ENCODE results near the gene LGALS13.

The LGALS13 gene, protein sequence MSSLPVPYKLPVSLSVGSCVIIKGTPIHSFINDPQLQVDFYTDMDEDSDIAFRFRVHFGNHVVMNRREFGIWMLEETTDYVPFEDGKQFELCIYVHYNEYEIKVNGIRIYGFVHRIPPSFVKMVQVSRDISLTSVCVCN

DNA sequence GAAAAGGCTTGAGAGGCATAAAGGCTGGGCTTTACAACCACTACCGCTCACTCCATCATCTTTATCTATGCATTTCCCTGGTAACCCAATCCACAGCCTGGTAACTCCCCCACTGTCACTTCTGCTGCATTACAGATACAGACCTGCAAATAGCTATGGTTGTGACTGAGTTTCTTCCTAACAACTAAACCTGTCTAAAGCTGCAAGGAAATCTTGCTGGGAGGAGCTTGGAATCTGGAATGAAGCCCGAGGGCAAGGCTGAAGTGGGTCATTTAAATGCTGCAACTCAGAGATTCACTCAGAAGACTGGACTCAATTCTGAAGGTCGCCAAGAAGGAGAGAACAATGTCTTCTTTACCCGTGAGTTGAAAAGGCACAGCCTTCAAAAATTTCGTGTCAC, at the start of gene LGALS13:
Gene LGALS13, plus strand, starts transcription at position 301 of the 400 bp plus-strand sequence. Its CDS starts 45 bp downstream, at position 346.
- DNase-seq, result no peak

DNA sequence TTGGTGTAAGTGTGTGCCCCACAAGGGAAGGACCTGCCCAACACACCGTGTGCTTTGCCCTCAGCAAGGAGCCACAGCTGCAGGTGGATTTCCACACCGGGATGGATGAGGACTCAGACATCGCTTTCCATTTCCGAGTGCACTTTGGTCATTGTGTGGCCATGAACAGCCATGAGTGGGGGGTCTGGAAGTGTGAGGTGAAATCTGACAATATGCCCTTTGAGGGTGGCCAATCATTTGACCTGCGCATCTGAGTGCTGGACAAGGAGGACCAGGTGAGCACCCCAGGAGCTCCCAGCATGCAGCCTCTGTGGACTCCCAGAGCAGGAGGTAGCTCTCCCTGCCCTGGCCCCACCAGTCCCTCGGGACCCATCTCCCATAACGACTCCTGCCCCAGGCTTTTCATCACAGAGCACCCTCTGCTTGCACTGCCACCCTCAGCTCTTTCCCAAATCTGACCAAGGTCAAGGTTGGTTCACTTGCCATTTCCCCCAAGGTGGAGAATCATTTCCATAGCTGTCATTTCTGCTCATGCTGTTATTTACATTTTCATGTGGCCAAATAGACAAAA, 49.2 kb upstream of the LGALS13 start:
- DNase-seq, result no peak

DNA sequence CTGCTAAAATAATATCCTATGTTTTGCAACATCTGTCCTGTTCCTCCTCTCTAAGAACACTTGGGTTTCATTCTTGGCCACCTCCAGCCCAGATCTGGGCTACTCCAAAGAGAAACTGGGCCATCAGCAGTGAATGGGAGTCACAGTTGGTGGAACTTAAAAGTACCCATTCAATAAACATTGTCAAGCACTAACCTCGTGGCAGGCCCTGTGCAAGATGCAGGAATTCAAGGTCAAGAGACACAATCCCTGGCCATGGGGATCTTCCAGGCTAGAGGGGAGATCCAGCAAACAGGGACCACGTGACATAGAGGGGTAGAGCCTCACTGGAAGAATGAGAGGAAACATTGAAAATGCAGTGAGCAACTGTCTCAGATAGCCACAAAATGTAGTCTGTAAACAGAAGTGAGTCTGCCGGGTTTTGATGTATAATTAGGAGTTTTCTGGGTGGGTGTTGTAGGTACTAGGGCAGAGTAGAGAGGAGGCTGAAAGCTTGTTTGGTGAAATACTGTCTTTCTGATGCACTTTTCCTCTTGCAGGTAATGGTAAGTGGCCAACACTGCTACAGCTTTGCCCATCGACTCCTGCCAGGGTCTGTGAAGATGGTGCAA, 47.5 kb upstream of the LGALS13 start:
- no peak for DNase-seq

DNA sequence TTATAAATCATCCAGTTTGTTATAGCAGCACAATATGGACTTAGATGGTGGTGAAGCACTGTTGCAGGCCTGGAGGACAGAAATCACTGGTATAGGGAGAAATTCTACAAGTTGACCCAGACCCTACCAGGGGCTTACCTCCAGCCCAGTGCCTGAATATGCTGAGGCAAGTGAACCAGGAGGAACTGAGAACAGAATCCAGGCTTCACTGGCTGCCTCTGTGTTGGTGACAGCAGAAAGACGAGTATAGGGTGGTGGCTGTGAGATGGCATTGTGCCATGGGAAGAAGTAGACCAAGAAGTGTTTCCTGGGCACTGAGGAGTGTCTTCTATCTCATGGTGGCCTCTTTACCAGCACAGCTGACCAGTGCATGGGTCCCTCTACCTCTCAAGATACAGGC, 46.4 kb upstream of the LGALS13 start:
- DNase-seq, result peak in 1 of 51 donors; percentile 4

DNA sequence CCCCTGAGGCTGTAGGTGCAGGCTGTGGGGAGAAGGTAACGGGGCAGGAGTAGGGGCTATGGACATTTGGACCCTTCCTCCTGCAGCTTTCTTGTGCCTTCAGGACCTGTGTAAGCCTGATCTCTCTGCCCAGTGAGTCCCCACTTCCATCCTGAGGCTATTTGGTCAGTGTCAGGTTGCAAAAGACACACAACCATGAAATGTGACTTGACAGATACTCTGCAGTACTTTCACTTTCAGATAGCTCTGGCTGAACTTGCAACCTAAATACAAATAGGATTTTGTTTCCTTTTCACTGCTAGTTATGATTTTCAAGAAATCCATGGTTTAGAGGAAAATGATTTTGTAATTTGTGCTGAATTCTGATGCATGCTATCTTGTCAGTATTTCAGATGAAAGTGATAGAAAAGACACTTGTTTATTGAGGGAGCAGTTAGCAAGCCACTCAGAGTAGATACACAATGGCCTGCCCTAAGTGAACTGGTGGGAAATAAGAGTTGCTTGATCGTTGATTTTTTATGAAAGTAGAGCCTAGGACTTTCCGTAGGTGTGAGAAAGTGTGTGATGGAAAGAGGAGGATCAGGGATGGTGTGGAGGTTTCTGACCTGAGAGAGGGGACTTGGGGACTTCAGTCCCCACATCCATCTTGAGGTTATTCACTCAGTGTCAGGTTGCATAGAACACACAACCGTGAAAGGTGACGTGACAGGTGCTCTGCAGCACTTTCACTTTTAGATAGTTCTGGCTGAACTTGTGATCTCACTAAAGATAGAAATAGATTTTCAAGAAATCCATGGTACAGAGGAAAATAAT, 44.3 kb upstream of the LGALS13 start:
- DNase-seq, result no peak

DNA sequence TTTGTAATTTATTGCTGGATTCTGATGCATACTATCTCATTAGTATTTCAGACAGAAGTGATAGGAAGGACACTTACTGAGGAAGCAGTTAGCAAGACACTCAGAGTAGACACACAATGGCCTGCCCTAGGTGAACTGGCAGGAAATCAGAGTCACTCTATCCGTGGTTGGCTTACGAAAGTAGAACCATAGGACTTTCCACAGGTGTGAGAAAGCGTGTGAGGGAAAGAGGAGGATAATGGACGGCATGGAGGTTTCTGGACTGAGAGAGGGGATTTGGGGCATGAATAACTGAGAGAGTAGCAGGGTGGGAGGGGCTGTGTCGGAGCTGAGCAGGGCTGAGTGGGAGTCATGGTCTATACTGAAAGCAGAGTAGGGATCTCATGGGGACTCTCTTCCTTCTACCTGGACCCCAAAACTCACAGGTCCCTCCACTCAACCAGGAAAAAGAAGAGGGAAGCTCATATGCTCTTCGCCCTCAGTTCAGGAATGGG, 43.7 kb upstream of the LGALS13 start:
- no peak for DNase-seq

DNA sequence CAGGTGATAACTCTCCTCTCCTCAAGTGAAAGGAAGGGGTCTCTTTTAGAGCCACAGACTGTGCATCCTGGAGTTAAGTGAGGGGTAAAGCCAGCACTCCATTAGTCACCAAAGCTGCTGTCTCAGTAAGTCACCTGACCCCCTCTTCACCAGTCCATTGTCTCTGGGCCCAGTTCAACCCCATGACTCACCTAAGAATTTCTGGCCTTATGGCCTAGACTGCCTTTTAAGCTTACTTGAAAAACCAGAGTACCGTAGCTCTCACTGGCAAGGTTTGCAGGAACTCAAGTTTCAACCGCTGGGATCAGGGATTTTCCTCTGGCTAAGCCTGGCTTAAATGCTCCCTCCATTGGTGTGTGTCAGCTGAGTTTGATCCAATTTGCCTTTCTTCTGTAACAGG, 38.9 kb upstream of the LGALS13 start:
- DNase-seq, result no peak

DNA sequence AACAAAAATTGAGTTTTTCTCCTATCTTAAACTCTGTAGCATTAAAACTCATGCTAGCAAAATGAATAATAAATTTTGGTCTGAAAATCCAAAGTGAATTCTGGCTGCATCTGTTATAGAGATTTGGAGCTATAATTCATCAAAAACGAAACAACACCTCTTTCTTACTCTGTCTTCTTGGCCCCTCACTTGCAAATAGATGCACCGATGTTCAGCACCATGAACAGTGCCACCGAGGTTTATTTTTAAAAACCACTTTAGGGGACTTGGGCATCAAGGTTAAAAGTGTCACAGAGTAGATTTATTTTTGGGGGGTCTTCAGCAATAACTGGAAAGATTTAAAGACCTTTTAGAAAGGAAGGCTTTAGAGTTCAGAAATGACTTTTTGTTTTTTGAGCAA, 36.3 kb upstream of the LGALS13 start:
- DNase-seq, result no peak

DNA sequence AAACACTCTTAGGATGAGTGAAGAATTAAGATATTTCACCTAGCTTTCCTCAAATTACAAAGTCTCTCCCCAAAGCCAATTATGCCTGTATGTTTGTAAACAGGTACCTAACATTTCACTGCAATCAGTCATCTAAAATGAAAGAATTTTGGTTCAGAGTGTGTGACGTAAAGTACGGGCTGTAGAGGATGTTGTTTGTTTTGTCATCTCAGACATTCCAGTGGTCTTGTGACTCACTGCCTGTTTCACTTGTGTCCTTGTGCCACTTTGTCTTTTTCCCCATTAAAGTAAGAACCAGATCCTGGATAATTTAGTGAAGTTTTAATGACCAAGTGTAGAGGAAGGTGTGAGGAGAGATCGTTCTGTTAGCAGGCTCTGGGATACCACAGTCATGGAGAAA, 33.7 kb upstream of the LGALS13 start:
- no peak for DNase-seq

DNA sequence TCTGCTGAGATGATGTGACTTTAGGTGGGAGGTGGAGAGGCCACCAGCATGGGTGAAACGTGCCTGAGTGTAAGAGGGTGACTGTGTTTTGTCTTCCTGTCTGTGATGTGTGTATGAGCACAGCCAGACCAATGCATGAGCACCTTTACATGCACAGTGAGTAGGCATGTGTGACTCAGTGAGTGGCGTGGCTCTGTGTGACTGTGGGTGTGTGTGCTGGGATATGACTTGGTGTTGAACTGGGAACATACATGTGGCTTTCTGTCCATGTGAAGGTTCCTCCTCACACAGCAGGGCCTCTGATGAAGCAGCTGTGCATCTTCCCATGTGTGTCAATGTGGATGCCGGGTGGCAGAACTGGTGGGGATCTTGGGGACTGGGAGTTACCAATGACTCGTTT, 19.9 kb upstream of the LGALS13 start:
- no peak for DNase-seq

DNA sequence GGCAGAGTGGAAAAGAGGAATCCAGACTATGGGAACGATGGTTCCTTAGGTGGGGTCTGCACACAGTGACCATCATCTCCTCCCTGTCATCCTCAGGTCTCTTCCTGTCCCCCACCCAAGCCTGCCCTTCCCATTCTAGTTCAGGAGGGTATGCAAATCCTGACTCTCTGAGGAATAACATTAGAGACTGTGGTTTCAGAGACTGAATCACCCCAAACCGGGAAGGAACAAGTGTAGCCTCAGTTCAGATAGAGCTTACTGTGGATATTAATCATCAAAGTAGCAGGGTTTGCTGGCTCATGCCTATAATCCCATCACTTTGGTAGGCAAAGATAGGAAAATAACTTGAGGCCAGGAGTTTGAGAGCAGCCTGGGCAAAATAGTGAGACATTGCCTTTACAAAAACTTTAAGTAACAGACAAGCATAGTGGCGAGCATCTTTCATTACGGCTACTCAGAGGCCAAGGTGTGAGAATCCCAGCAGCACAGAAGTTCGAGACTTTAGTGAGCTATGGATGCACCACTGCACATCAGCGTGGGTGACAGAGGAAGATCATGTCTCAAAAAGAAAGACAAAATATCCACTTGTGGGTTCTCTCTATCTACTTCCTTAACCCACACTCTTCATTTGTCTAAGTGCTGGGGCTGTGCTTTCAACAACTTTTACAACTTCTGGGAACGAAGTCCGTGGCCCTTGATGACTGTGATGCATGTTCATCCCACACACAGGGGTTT, 19.3 kb upstream of the LGALS13 start:
- DNase-seq, result no peak

DNA sequence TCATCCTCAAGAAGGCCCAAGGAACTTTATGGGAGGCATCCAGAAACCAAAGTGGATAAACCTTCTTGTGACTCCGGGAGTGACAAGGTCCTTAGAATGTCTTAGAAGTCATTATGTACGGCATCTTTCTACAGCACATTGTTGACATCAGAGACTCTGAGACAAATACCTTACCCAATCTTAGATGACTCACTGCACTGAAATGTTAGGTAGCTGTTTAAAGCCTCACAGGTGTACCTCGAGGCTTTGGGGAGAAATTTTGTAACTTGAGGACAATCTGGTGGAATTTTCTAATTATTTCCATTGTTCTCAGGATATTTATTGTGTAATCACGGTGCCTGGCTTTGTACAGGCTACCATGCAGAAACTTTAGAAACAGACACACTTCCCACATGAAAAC, 14.8 kb upstream of the LGALS13 start:
- DNase-seq, result no peak

DNA sequence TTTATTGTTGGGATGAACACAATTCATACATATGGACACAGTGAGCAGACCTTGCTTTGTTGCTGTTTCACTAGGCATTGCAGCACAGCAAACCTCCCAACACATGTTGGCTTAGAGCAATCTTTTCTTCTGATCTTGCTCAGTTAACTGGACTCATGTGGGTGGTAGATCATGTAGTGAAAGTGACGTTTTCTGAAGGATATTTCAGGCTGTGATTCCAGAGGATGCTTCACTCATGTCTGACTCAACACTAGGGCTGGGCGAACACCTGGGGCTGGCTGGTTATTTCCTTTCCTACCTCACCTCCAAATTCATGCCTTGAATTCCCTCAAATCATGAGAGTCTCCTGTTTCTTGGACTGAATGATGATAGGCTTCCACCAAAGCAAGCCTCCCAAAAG, 14.3 kb upstream of the LGALS13 start:
- DNase-seq, result no peak

DNA sequence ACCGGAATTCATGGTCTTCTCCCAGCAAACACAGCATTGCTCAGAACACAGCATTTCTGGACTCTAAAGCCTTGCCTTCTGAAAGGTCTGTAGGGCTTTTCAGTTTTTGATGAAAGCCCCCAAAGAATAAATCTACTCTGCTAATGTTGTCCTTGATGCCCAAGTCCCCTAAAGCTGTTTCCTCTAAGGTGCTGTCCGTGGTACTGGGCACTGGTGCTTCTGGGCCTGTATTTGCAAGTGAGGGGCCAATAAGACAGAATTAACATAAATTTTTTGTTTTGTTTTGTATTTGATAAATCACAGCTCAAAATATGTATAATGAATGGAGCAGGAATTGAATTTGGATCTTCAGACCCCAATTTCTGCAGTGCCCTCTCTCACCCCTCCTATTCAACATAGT, 12.1 kb upstream of the LGALS13 start:
- no peak for DNase-seq

DNA sequence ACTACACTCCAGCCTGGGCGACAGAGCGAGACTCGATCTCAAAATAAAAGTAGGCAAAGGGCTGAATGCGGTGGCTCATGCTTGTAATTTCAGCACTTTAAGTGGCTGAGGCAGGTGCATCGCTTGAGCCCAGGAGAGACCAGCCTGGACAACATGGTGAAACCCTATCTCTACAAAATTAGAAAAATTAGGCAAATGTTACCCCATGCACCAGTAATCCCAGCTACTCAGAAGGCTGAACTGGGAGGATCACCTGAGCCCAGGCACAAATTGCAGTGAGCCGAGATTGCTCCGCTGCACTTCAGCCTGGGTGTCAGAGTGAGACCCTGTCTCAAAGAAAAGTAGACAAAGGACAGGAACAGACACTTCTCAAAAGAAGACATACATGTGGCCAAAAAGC, 9.9 kb upstream of the LGALS13 start:
- DNase-seq, result no peak

DNA sequence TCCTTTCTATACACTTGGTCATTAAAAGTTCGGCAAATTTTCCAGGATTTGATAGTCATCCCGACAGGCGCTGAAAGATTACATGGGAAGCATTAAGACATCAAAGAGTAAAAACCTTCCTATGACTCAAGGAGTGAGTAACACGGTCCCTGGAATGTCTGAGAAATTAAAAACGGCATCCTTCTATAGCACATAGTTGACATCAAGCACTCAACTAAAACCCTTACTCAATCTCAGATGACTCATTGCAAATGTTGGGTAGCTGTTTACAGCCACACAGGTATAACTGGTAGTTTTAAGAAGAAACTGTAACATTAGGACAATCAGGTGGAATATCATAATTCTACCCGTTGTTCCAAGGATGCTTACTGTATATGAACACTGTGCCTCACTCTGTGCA, 6.4 kb upstream of the LGALS13 start:
- DNase-seq, result no peak

DNA sequence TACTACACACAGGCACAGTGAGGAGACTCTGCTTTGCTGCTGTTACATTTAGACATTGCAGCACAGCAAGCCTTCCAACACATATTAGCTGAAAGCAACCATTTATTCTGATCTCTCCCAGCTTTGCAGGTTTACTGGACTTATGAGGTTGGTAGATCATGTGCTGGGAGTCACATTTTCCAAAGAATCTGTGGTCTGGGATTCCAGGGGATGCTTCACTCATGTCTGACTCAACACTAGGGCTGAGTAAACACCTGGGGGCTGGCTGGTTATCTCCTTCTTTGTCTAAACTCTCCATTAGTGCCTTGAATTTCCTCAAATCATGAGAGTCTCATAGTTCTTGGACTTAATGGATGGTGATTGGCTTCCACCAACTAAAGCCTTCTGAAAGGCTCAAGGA, 5.4 kb upstream of the LGALS13 start:
- DNase-seq, result no peak

DNA sequence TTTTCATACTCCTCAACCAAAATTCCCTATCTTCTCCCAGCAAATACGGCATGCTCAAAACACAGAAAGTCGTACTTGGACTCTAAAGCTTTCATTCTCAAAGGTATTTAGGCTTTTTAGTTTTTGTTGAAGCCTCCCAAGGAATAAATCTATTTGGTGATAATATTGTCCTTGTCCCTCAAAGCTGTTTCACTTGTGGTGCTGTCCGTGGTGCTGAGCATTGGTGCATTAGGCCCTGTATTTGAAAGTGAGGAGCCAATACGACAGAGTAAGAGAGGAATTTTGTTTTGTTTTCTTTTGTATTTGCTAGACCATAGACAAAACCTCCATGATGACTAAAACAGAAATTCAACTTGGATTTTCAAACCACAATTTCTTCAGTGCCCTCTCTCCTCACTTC, 3.2 kb upstream of the LGALS13 start:
- DNase-seq, result no peak

DNA sequence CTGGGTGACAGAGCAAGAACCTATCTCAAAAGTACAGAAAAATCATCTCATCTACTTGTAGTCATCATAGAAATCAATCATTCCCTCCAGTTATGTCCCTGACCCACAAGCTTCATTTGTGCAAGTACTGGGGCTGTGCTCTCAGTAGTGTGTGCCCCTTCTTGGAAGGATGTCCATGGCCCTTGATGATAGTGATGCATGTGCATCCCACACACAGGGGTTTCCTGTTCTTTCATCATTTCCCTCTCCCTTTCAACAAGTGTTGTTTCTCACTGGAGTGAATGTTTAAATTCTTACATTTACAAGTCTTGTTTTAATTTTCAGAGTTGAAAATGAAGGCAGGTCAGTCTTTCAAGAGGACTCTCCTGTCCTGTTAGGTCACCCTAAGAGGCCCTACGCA, 1.5 kb downstream of the LGALS13 start:
- DNase-seq, result no peak

DNA sequence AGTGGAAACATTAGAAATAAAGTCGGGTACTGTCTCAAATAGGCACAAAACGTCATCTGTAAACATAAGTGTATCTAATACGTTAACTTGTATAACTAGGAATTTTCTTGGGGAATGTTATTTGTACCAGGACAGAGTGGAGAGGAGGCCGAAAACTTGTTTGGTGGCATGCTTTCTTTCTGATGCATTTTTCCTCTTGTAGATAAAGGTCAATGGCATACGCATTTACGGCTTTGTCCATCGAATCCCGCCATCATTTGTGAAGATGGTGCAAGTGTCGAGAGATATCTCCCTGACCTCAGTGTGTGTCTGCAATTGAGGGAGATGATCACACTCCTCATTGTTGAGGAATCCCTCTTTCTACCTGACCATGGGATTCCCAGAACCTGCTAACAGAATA, 4.7 kb downstream of the LGALS13 start:
- DNase-seq, result no peak

DNA sequence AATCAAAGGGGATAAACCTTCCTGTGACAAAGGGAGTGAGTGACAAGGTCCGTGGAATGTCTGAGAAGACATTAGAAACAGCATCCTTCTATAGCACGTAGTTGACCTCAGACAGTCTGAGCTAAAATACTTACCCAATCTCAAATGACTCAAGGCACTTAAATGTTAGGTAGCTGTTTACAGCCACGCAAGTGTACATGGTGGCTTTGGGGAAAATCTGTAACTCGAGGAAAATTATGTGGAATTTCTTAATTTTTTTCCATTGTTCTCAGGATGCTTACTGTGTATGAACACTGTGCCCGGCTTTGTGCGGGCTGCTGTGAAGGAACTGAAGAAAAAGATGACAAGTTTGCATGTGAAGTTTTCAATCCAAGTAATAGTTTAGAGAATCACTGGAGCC, 5.2 kb downstream of the LGALS13 start:
- no peak for DNase-seq

DNA sequence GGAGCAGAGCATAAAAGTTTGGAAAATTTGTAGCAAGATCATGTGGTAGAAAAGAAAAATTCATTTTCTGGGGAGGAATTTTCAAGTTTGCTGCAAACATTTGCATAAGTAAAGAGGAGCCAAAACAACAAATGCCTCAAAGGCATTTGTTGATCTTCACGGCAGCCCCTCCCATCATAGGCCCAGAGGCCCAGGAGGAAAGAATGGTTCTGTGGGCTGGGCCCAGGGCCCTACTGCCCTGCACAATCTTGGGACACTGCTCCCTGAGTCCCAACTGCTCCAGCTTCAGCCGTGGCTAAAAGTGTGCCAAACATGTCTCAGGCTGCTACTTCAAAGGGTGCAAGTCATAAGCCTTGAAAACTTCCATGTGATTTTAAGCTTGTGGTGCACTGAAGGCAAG, 11.3 kb downstream of the LGALS13 start:
- no peak for DNase-seq

Measured in hypothalamus (tissue), 51 donors.